ENCODE data around the gene NAV3. TPM values are rescaled to one million over a fixed set of nuclear protein-coding genes. Genes with fewer than 3 reads are reported as not detected.

The NAV3 gene
- total and polyA plus RNA-seq, 2 of the 4 experiments (the other 2 are of a cell fraction), result 25.5 to 106 TPM

DNA sequence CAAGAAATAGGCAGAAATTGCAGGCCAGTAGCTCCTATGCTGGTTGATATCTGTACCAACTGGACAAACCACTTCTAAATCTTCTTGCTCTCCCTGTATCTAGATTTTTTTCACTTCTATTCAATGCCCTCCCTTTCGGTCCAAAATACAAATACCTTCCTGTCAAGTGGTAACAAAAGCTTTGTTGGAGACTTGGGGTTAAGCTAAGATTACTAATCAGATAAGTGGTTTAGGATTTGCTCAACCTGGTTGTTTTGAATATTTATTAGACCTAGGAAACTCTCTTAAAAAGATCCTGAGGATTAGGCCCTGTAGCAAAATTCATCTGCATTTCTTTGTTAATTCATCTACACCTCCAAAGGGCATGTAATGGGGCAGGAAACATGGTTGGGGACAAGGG lies 410.1 kb downstream of the NAV3 start:
- Histone ChIP-seq H3K9ac (ENCODE audit: low read depth, low read length) (no peak overlapping the region), H3K18ac (ENCODE audit: low read depth, low read length) (no peak overlapping the region), H3K9me3 (ENCODE audit: control insufficient read depth, insufficient read depth, low read length) (no peaks in the 10 kb centered on the region), H2BK20ac (ENCODE audit: low read depth, low read length) (no peak overlapping the region), H2BK15ac (ENCODE audit: low read depth, low read length) (no peak overlapping the region), H3K4me2 (ENCODE audit: low read depth, low read length) (no peak overlapping the region), H3K27me3 (ENCODE audit: control insufficient read depth, insufficient read depth, low read length) (no peaks in the 10 kb centered on the region), H2AK5ac (ENCODE audit: low read depth, low read length) (no peak overlapping the region), H3K56ac (ENCODE audit: extremely low read depth, insufficient read depth, low read length) (no peak overlapping the region), H2AK9ac (replicated peaks; ENCODE audit: low read depth, low read length, poor library complexity) (no peak overlapping the region), H3K23ac (ENCODE audit: low read depth, low read length) (no peak overlapping the region), H3K79me1 (ENCODE audit: low read depth in 1 of 2, low read length in 2 of 2) (no peaks in the 10 kb centered on the region), H3K9me1 (ENCODE audit: insufficient read depth, low read length) (no peaks in the 10 kb centered on the region), H3K36me3 (ENCODE audit: control insufficient read depth, insufficient read depth, low read length) (no peaks in the 10 kb centered on the region), H3K27ac (ENCODE audit: insufficient read depth, low read length) (no peak overlapping the region), H2BK120ac (ENCODE audit: low read depth, low read length) (no peak overlapping the region), H4K5ac (ENCODE audit: low read depth, low read length) (no peak overlapping the region), H2AFZ (replicated peaks; ENCODE audit: low read length, poor library complexity) (no peak overlapping the region), H3K4me1 (ENCODE audit: control insufficient read depth, insufficient read depth, low read length) (no peaks in the 10 kb centered on the region), H4K8ac (ENCODE audit: low read depth in 2 of 2, low read length in 2 of 2) (no peak overlapping the region), H3K14ac (replicated peaks; ENCODE audit: low read depth, low read length) (no peak overlapping the region), H4K20me1 (ENCODE audit: insufficient read depth, low read length) (no peaks in the 10 kb centered on the region), H3K4me3 (ENCODE audit: insufficient read depth, low read depth, low read length) (no peak overlapping the region), H3K4ac (ENCODE audit: low read depth, low read length) (no peak overlapping the region), H4K91ac (ENCODE audit: insufficient read depth, low read depth, low read length) (no peak overlapping the region), H2BK5ac (ENCODE audit: low read depth, low read length, poor library complexity, severe bottlenecking) (no peak overlapping the region)
- ATAC-seq (ENCODE audit: low read depth) (no peak), DNase-seq (no peak)
- intact Hi-C loops (cut with micrococcal nuclease), result no loop called here
- no CpG with 5 or more reads among the region's 1 CpG for WGBS, 2 experiments (ENCODE audit: extremely low coverage in 2 of 2, insufficient read length in 1 of 2)
- in situ Hi-C loops (cut with MboI; ENCODE audit: low sequenced_read_pairs), result no loop called here
- ChIA-PET CTCF (interaction anchor here (0.6 kb wide), 1 partner anchor 1179 kb away, joined by 3 read pairs; no protein-coding TSS in a partner anchor), POLR2A (ENCODE audit: unreplicated experiment) (interaction anchor here (0.5 kb wide), 1 partner anchor 1734 kb away, joined by 3 read pairs; no protein-coding TSS in a partner anchor)
- TF ChIP-seq CHD1 (IDR thresholded peaks at IDR 0.05; ENCODE audit: low read depth, low read length) (no peak), NFE2L2 (IDR thresholded peaks at IDR 0.05; ENCODE audit: low read depth, low read length) (no peak)
- dilution Hi-C loops (cut with HindIII; ENCODE audit: low sequenced_read_pairs, unreplicated experiment), result no loop called here
- no TSS peak for BruUV-seq (replicated peaks)

All from IMR-90 (cell line).